ENCODE results near the gene HBS1L.
"Not testable (repeated sequence)": the region's sequence is repeated elsewhere in the genome, so short reads cannot be mapped to it uniquely, and the experiment has no call there.

HBS1L gene

DNA sequence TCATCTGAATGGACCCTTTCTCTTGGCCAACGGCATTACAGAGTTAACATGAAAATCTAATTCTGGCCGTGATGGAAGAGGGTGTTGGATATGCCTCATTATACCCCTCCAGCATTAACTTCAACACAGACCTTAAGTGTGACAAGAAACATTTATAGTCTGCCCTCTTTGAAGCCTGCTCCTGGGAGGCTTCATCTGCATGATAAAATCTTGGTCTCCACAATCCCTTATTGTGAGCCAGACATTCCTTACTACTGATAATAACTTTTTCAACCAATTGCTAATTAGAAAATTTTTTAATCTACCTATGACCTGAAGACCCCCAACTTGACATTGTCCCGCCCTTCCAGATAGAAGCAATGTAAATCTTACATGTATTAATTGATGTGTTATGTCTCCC, 9.3 kb upstream of the HBS1L start:
- H3K9ac ChIP-seq (ENCODE audit: low read length in 5 of 5) = no peak overlapping the region
- no peak overlapping the region for H3K27ac ChIP-seq (ENCODE audit: low read depth, low read length)
- no peaks in the 10 kb centered on the region for H3K9me3 ChIP-seq (ENCODE audit: control insufficient read depth in 5 of 5, low read length in 5 of 5)
- H3K27me3 ChIP-seq (ENCODE audit: control insufficient read depth in 5 of 5, insufficient read depth in 4 of 5, low read length in 5 of 5) = peaks cover 0 to 6% (median 0%) of the 10 kb centered on the region in 5 donors
- H3K36me3 ChIP-seq (ENCODE audit: control insufficient read depth in 5 of 5, insufficient read depth in 5 of 5, low read length in 5 of 5) = no peaks in the 10 kb centered on the region
- no peak overlapping the region for H3K4me3 ChIP-seq (ENCODE audit: low read depth in 1 of 5, low read length in 5 of 5)
- H3K4me1 ChIP-seq (ENCODE audit: control insufficient read depth in 5 of 5, insufficient read depth in 5 of 5, low read length in 5 of 5) = no peaks in the 10 kb centered on the region

DNA sequence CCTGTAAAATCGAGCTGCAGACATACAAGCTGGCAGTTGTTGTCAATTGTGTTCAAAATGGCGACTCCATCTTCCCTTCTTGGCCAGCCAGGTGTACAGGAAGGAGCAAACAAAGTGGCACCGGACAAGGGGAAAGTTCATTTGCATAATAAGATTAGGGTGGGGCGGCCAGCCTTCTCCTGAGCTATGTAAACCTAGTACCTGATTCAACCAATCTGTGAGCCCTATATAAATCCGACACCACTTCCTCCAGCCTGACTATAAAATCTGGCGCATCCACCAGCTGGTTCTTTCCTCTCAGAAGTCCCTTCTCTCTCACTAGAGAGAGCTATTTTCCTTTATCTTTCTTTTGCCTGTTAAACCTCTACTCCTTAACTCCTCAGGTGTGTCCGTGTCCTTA, 8.1 kb upstream of the HBS1L start:
- H3K36me3 ChIP-seq (ENCODE audit: control insufficient read depth in 5 of 5, insufficient read depth in 5 of 5, low read length in 5 of 5) = no peaks in the 10 kb centered on the region
- H3K9me3 ChIP-seq (ENCODE audit: control insufficient read depth in 5 of 5, low read length in 5 of 5) = no peaks in the 10 kb centered on the region
- no peak overlapping the region for H3K4me3 ChIP-seq (ENCODE audit: low read depth in 1 of 5, low read length in 5 of 5)
- H3K4me1 ChIP-seq (ENCODE audit: control insufficient read depth in 5 of 5, insufficient read depth in 5 of 5, low read length in 5 of 5) = no peaks in the 10 kb centered on the region
- H3K27ac ChIP-seq (ENCODE audit: low read depth, low read length) = no peak overlapping the region
- H3K27me3 ChIP-seq (ENCODE audit: control insufficient read depth in 5 of 5, insufficient read depth in 4 of 5, low read length in 5 of 5) = peaks cover 0 to 6% (median 0%) of the 10 kb centered on the region in 5 donors
- no peak overlapping the region for H3K9ac ChIP-seq (ENCODE audit: low read length in 5 of 5)

DNA sequence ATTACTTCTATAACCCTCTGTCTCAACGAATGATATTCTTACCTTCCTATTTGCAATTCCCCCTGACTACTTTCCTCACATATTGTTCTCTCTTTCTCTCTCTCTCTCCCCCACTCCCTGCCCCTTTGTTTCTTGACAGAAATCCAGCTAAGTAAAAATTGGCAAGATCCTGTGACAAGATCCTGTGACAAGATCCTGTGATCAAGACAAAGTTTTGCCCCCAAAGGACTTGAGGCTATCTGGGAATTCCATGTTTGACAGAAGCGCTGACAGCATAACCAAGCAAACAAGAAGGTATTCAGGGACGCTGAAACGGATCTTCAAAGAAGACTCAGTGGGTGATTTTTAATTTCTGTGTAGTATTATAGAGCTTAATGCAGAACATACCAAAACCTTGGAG, 5.5 kb upstream of the HBS1L start:
- Histone ChIP-seq H3K36me3 (ENCODE audit: control insufficient read depth in 5 of 5, insufficient read depth in 5 of 5, low read length in 5 of 5) (no peaks in the 10 kb centered on the region), H3K4me1 (ENCODE audit: control insufficient read depth in 5 of 5, insufficient read depth in 5 of 5, low read length in 5 of 5) (peaks cover 0 to 5% (median 4%) of the 10 kb centered on the region in 5 donors), H3K27me3 (ENCODE audit: control insufficient read depth in 5 of 5, insufficient read depth in 4 of 5, low read length in 5 of 5) (peaks cover 0 to 6% (median 0%) of the 10 kb centered on the region in 5 donors), H3K4me3 (ENCODE audit: low read depth in 1 of 5, low read length in 5 of 5) (no peak overlapping the region), H3K27ac (ENCODE audit: low read depth, low read length) (no peak overlapping the region), H3K9ac (ENCODE audit: low read length in 5 of 5) (no peak overlapping the region), H3K9me3 (ENCODE audit: control insufficient read depth in 5 of 5, low read length in 5 of 5) (no peaks in the 10 kb centered on the region)

DNA sequence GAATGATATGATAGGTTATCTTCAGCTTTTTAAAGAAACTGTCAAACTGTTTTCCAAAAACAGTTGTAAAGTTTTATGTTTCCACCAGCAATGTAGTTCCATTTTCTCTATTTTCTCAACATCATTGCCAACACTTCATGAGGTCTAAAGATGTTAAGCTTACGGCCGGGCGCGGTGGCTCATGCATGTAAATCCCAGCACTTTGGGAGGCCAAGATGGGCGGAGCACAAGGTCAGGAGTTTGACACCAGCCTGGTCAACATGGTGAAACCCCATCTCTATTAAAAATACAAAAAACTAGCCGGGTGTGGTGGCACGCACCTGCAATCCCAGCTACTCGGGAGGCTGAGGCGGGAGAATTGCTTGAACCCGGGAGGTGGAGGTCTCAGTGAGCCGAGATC, 3.7 kb upstream of the HBS1L start:
- not testable (repeated sequence) for H3K9me3 ChIP-seq (ENCODE audit: control insufficient read depth in 5 of 5, low read length in 5 of 5); H3K27me3 ChIP-seq (ENCODE audit: control insufficient read depth in 5 of 5, insufficient read depth in 4 of 5, low read length in 5 of 5); H3K4me3 ChIP-seq (ENCODE audit: low read depth in 1 of 5, low read length in 5 of 5); H3K9ac ChIP-seq (ENCODE audit: low read length in 5 of 5); H3K36me3 ChIP-seq (ENCODE audit: control insufficient read depth in 5 of 5, insufficient read depth in 5 of 5, low read length in 5 of 5); H3K27ac ChIP-seq (ENCODE audit: low read depth, low read length)
- H3K4me1 ChIP-seq (ENCODE audit: control insufficient read depth in 5 of 5, insufficient read depth in 5 of 5, low read length in 5 of 5) = peaks cover 0 to 16% (median 15%) of the 10 kb centered on the region in 5 donors

DNA sequence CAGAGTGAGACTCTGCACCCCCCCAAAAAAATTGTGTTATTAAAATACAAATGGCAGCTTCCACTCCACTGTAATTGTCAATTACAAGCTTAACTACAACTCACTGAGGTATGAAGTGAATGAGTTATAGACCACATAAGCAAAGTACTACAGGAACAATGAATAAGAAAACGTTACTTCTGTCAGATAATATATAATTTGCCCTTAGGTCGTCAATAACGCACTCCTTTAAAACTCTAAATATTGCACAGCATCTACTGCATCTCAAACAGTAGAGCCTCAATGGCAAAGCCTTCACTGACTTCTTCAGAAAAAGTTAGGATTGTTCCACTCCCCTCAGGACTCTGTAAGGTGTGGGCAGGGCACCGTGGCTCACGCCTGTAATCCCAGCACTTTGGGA, 2.0 kb upstream of the HBS1L start:
- Histone ChIP-seq H3K4me3 (ENCODE audit: low read depth in 1 of 5, low read length in 5 of 5) (no peak overlapping the region), H3K27me3 (ENCODE audit: control insufficient read depth in 5 of 5, insufficient read depth in 4 of 5, low read length in 5 of 5) (no peaks in the 10 kb centered on the region), H3K9me3 (ENCODE audit: control insufficient read depth in 5 of 5, low read length in 5 of 5) (no peaks in the 10 kb centered on the region), H3K4me1 (ENCODE audit: control insufficient read depth in 5 of 5, insufficient read depth in 5 of 5, low read length in 5 of 5) (peaks cover 0 to 21% (median 20%) of the 10 kb centered on the region in 5 donors), H3K36me3 (ENCODE audit: control insufficient read depth in 5 of 5, insufficient read depth in 5 of 5, low read length in 5 of 5) (no peaks in the 10 kb centered on the region), H3K27ac (ENCODE audit: low read depth, low read length) (no peak overlapping the region), H3K9ac (ENCODE audit: low read length in 5 of 5) (no peak overlapping the region)

DNA sequence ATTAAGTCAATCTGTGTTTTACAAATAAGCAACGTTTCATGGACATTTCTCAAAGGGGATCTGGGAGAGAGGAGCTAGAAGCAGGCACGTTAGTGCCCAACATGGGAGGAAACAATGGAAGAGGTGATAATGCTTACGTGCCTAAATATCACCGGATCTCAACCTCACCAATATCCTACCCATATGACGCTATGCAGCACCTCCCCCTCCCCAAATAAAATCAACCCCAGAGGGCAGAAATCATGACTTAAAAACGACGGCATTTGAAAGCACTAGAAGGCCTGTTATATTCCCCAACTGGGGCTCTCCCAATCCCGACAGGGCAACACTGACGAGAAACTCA, 425 bp downstream of the HBS1L start:
- H3K4me3 ChIP-seq (ENCODE audit: low read depth in 1 of 5, low read length in 5 of 5) = peak overlapping the region; percentile 91 to 99 (median 94)
- no peaks in the 10 kb centered on the region for H3K9me3 ChIP-seq (ENCODE audit: control insufficient read depth in 5 of 5, low read length in 5 of 5)
- H3K4me1 ChIP-seq (ENCODE audit: control insufficient read depth in 5 of 5, insufficient read depth in 5 of 5, low read length in 5 of 5) = peaks cover 0 to 21% (median 20%) of the 10 kb centered on the region in 5 donors
- peak overlapping the region; percentile 73 to 99 (median 95) for H3K9ac ChIP-seq (ENCODE audit: low read length in 5 of 5)
- no peaks in the 10 kb centered on the region for H3K27me3 ChIP-seq (ENCODE audit: control insufficient read depth in 5 of 5, insufficient read depth in 4 of 5, low read length in 5 of 5)
- peaks cover under 1 to 5% (median 4%) of the 10 kb centered on the region in 5 donors for H3K36me3 ChIP-seq (ENCODE audit: control insufficient read depth in 5 of 5, insufficient read depth in 5 of 5, low read length in 5 of 5)
- H3K27ac ChIP-seq (ENCODE audit: low read depth, low read length) = peak overlapping the region; percentile 87

DNA sequence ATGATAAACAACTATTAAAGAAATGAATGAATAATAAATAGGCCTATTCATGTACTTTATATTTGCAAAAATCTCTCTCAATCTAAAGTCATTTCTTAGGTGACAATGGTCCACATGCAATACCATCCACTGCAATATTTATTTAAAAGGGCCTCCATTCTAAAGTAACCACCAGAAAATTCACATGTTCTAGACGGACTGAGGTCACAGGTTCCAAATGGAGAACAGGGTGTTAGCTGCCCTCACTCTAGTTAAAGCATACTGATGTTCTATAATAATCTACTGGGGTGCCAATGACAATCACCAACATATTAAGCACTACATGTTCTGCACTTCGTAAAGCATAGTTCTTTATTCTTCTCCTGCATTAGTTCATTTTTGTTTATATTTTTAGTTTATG, 1.2 kb downstream of the HBS1L start:
- peaks cover 4 to 13% (median 8%) of the 10 kb centered on the region in 5 donors for H3K36me3 ChIP-seq (ENCODE audit: control insufficient read depth in 5 of 5, insufficient read depth in 5 of 5, low read length in 5 of 5)
- peak overlapping the region in 3 of 5 donors; percentile 95 to 99 (median 95) for H3K9ac ChIP-seq (ENCODE audit: low read length in 5 of 5)
- H3K9me3 ChIP-seq (ENCODE audit: control insufficient read depth in 5 of 5, low read length in 5 of 5) = no peaks in the 10 kb centered on the region
- H3K27me3 ChIP-seq (ENCODE audit: control insufficient read depth in 5 of 5, insufficient read depth in 4 of 5, low read length in 5 of 5) = no peaks in the 10 kb centered on the region
- peak overlapping the region; percentile 12 for H3K27ac ChIP-seq (ENCODE audit: low read depth, low read length)
- peaks cover 0 to 21% (median 20%) of the 10 kb centered on the region in 5 donors for H3K4me1 ChIP-seq (ENCODE audit: control insufficient read depth in 5 of 5, insufficient read depth in 5 of 5, low read length in 5 of 5)
- H3K4me3 ChIP-seq (ENCODE audit: low read depth in 1 of 5, low read length in 5 of 5) = peak overlapping the region; percentile 91 to 99 (median 94)

DNA sequence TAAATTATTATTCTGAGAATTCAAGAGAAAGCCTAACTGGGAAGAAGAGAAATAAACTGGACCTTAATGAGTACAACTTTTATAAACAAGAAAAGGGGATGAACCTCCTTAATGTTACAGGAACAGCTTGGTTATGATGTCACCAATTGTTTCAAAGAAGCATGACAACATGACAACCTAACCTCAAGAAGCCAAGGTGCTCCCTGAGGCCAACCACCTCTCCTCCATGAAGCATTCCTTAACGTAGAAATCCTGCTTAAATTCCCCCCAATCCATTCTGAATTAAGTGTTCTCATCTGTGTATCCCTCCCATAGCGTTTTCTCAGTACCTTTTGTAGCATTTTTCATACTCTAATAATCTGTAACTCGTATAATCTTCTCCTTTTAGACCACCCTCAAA, 1.7 kb downstream of the HBS1L start:
- Histone ChIP-seq H3K36me3 (ENCODE audit: control insufficient read depth in 5 of 5, insufficient read depth in 5 of 5, low read length in 5 of 5) (peaks cover 9 to 16% (median 13%) of the 10 kb centered on the region in 5 donors), H3K27me3 (ENCODE audit: control insufficient read depth in 5 of 5, insufficient read depth in 4 of 5, low read length in 5 of 5) (no peaks in the 10 kb centered on the region), H3K9me3 (ENCODE audit: control insufficient read depth in 5 of 5, low read length in 5 of 5) (no peaks in the 10 kb centered on the region), H3K4me1 (ENCODE audit: control insufficient read depth in 5 of 5, insufficient read depth in 5 of 5, low read length in 5 of 5) (peaks cover 0 to 21% (median 20%) of the 10 kb centered on the region in 5 donors), H3K9ac (ENCODE audit: low read length in 5 of 5) (peak overlapping the region in 3 of 5 donors; percentile 95 to 99 (median 95)), H3K27ac (ENCODE audit: low read depth, low read length) (peak overlapping the region; percentile 12), H3K4me3 (ENCODE audit: low read depth in 1 of 5, low read length in 5 of 5) (no peak overlapping the region)

DNA sequence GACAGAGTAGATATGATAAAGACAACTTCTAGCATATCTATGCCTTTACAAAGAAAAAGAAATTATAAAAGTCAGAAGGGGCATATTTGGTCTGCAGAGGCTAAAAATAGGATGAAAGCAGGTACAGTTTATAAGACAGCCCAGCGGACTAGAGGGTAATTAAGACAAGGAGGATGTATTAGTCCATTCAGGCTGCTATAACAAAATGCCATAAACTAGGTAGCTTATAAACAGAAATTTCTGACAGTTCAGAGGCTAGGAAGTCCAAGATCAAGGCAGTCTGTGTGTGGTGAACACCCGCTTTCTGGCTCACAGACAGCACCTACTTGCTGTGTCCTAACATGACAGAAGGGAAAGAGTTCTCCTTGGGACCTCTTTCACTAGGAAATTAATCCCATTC, 5.7 kb downstream of the HBS1L start:
- peaks cover 13 to 26% (median 23%) of the 10 kb centered on the region in 5 donors for H3K36me3 ChIP-seq (ENCODE audit: control insufficient read depth in 5 of 5, insufficient read depth in 5 of 5, low read length in 5 of 5)
- no peaks in the 10 kb centered on the region for H3K9me3 ChIP-seq (ENCODE audit: control insufficient read depth in 5 of 5, low read length in 5 of 5)
- H3K4me3 ChIP-seq (ENCODE audit: low read depth in 1 of 5, low read length in 5 of 5) = no peak overlapping the region
- H3K27me3 ChIP-seq (ENCODE audit: control insufficient read depth in 5 of 5, insufficient read depth in 4 of 5, low read length in 5 of 5) = no peaks in the 10 kb centered on the region
- H3K9ac ChIP-seq (ENCODE audit: low read length in 5 of 5) = no peak overlapping the region
- no peak overlapping the region for H3K27ac ChIP-seq (ENCODE audit: low read depth, low read length)
- H3K4me1 ChIP-seq (ENCODE audit: control insufficient read depth in 5 of 5, insufficient read depth in 5 of 5, low read length in 5 of 5) = peaks cover 0 to 25% (median 19%) of the 10 kb centered on the region in 5 donors

DNA sequence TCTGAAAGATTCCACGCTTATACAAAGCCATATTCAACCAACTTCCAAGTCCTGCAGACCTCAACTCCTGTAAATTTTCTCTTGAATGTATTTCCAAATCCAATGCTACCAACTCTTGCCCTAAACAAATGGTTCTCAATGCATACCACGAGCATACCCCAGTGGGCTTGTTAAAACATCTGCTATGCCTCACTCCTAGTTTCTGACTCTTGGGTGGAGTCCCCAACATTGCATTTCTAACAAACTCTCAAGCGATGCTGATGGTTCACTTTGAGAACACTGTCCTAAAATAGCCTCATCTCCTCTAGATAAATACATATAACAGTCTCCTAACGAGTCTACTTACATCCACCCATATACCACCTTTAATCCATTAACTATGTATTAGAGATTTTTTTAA, 7.3 kb downstream of the HBS1L start:
- H3K9ac ChIP-seq (ENCODE audit: low read length in 5 of 5) = no peak overlapping the region
- no peak overlapping the region for H3K4me3 ChIP-seq (ENCODE audit: low read depth in 1 of 5, low read length in 5 of 5)
- H3K27me3 ChIP-seq (ENCODE audit: control insufficient read depth in 5 of 5, insufficient read depth in 4 of 5, low read length in 5 of 5) = no peaks in the 10 kb centered on the region
- H3K27ac ChIP-seq (ENCODE audit: low read depth, low read length) = no peak overlapping the region
- peaks cover 0 to 14% (median 10%) of the 10 kb centered on the region in 5 donors for H3K4me1 ChIP-seq (ENCODE audit: control insufficient read depth in 5 of 5, insufficient read depth in 5 of 5, low read length in 5 of 5)
- H3K9me3 ChIP-seq (ENCODE audit: control insufficient read depth in 5 of 5, low read length in 5 of 5) = no peaks in the 10 kb centered on the region
- H3K36me3 ChIP-seq (ENCODE audit: control insufficient read depth in 5 of 5, insufficient read depth in 5 of 5, low read length in 5 of 5) = peaks cover 13 to 26% (median 23%) of the 10 kb centered on the region in 5 donors

DNA sequence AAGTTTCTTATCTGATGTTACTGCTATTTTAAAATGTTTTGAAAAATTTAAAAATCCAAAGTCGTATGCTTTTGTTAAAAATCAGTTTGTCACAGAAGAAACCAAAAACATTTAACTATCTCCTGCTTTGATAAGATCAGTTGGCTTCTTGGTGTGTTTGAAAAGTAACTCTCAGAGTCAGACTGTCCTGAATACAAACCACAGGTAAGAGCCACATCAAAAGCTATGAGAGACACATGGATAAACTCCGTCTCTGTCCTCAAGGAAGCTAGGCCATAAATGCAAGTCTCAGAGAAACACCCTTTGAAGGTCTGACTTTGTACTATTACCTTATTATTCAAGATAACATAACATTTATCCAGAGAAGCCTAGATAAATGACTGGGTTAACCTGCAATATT, 7.7 kb downstream of the HBS1L start:
- H3K4me1 ChIP-seq (ENCODE audit: control insufficient read depth in 5 of 5, insufficient read depth in 5 of 5, low read length in 5 of 5) = peaks cover 0 to 14% (median 10%) of the 10 kb centered on the region in 5 donors
- H3K27ac ChIP-seq (ENCODE audit: low read depth, low read length) = no peak overlapping the region
- no peak overlapping the region for H3K9ac ChIP-seq (ENCODE audit: low read length in 5 of 5)
- no peaks in the 10 kb centered on the region for H3K9me3 ChIP-seq (ENCODE audit: control insufficient read depth in 5 of 5, low read length in 5 of 5)
- no peak overlapping the region for H3K4me3 ChIP-seq (ENCODE audit: low read depth in 1 of 5, low read length in 5 of 5)
- H3K36me3 ChIP-seq (ENCODE audit: control insufficient read depth in 5 of 5, insufficient read depth in 5 of 5, low read length in 5 of 5) = peaks cover 13 to 26% (median 23%) of the 10 kb centered on the region in 5 donors
- no peaks in the 10 kb centered on the region for H3K27me3 ChIP-seq (ENCODE audit: control insufficient read depth in 5 of 5, insufficient read depth in 4 of 5, low read length in 5 of 5)

Measured in subcutaneous abdominal adipose tissue (tissue), 5 donors.